HEK293 (cell line): ENCODE data around the gene BTN2A1.

Experiments used
- CTCF ChIA-PET: fragments of 350-600 bp; formaldehyde crosslinking; extraction: SDS; loops from one replicate; lab custom pipeline; 2021; ENCODE audit warnings: antibody characterized with exemption; lab: Yijun Ruan, JAX
- POLR2A ChIA-PET: fragments of 300-600 bp; formaldehyde crosslinking; extraction: SDS; loops from one replicate; lab custom pipeline; 2020; ENCODE audit warnings: antibody characterized with exemption, inconsistent platforms; lab: Yijun Ruan, JAX
- H3K27ac ChIP-seq: fragments of 200-500 bp; sonication (Bioruptor generic); 2 replicates; pipeline ENCODE4 v1.5.1; 2014; ENCODE audit warnings: low read depth, low read length, control low read depth, inconsistent platforms; ENCODE audit errors: extremely low read depth
- H3K36me3 ChIP-seq, 2 experiments: fragments of 200-500 bp in 1 of 2; sonication (Bioruptor generic) in 1 of 2; 1 replicate in 1 of 2; 2 replicates in 1 of 2; pipeline ENCODE4 v1.5.1; 2014 to 2017; ENCODE audit warnings: inconsistent platforms in 2 of 2, low read length in 2 of 2; ENCODE audit not compliant: control insufficient read depth in 2 of 2, insufficient read depth in 1 of 2
- H3K4me1 ChIP-seq: fragments of 200-500 bp; sonication (Bioruptor generic); 2 replicates; pipeline ENCODE4 v1.5.1; 2014; ENCODE audit warnings: mild to moderate bottlenecking, low read length, inconsistent platforms; ENCODE audit not compliant: control insufficient read depth, insufficient read depth
- H3K4me3 ChIP-seq: 2 replicates; pipeline ENCODE4 v1.5.1; 2011; ENCODE audit warnings: low read depth, mild to moderate bottlenecking, control low read depth, low read length, moderate library complexity
- H3K9me3 ChIP-seq: fragments of 200-500 bp; sonication (Bioruptor generic); 2 replicates; pipeline ENCODE4 v1.5.1; 2014; ENCODE audit warnings: low read depth, low read length, inconsistent platforms; ENCODE audit not compliant: control insufficient read depth, insufficient read depth
- GFI1B ChIP-seq: fragments of 450-650 bp; formaldehyde crosslinking; IDR thresholded peaks from 2 replicates; pipeline ENCODE4 v1.5.1; 2016; ENCODE audit warnings: missing biosample characterization, missing genetic modification characterization
- KLF10 ChIP-seq: fragments of 450-650 bp; IDR thresholded peaks from 2 replicates; pipeline ENCODE4 v1.5.1; 2018; ENCODE audit warnings: missing biosample characterization, mild to moderate bottlenecking, missing genetic modification characterization
- MYNN ChIP-seq: fragments of 450-650 bp; formaldehyde crosslinking; IDR thresholded peaks from 2 replicates; pipeline ENCODE4 v1.5.1; 2016; ENCODE audit warnings: missing biosample characterization, missing genetic modification characterization, borderline replicate concordance
- PRDM4 ChIP-seq: fragments of 450-650 bp; formaldehyde crosslinking; IDR thresholded peaks from 2 replicates; pipeline ENCODE4 v1.5.1; 2017; ENCODE audit warnings: missing biosample characterization, missing genetic modification characterization
- REST ChIP-seq: fragments of 450-650 bp; formaldehyde crosslinking; IDR thresholded peaks from 2 replicates; pipeline ENCODE4 v1.5.1; 2016; ENCODE audit warnings: missing biosample characterization, missing genetic modification characterization
- SETDB1 ChIP-seq: IDR thresholded peaks from one replicate; pipeline ENCODE4 v1.6.1; 2017; ENCODE audit warnings: mild to moderate bottlenecking, low read length, moderate library complexity, mixed read lengths; ENCODE audit not compliant: insufficient read length
- WT1 ChIP-seq: fragments of 450-650 bp; formaldehyde crosslinking; IDR thresholded peaks from 2 replicates; pipeline ENCODE4 v1.5.1; 2016; ENCODE audit warnings: missing biosample characterization, missing genetic modification characterization
- ZBTB10 ChIP-seq: fragments of 450-650 bp; formaldehyde crosslinking; IDR thresholded peaks from 2 replicates; pipeline ENCODE4 v1.5.1; 2016; ENCODE audit warnings: missing biosample characterization, missing genetic modification characterization
- ZFP37 ChIP-seq: fragments of 450-650 bp; formaldehyde crosslinking; IDR thresholded peaks from 2 replicates; pipeline ENCODE4 v1.5.1; 2016; ENCODE audit warnings: missing biosample characterization, missing genetic modification characterization
- ZNF121 ChIP-seq: fragments of 450-650 bp; formaldehyde crosslinking; IDR thresholded peaks from 2 replicates; pipeline ENCODE4 v1.5.1; 2016; ENCODE audit warnings: missing biosample characterization, missing genetic modification characterization
- ZNF138 ChIP-seq: fragments of 450-650 bp; formaldehyde crosslinking; IDR thresholded peaks from 2 replicates; pipeline ENCODE4 v1.5.1; 2016; ENCODE audit warnings: missing biosample characterization, missing genetic modification characterization, borderline replicate concordance
- ZNF146 ChIP-seq: fragments of 450-650 bp; formaldehyde crosslinking; IDR thresholded peaks from 2 replicates; pipeline ENCODE4 v1.5.1; 2016; ENCODE audit warnings: missing biosample characterization, missing genetic modification characterization
- ZNF155 ChIP-seq: fragments of 450-650 bp; formaldehyde crosslinking; IDR thresholded peaks from 2 replicates; pipeline ENCODE4 v1.5.1; 2016; ENCODE audit warnings: missing biosample characterization, missing genetic modification characterization
- ZNF175 ChIP-seq: fragments of 450-650 bp; formaldehyde crosslinking; IDR thresholded peaks from 2 replicates; pipeline ENCODE4 v1.5.1; 2016; ENCODE audit warnings: missing biosample characterization, missing genetic modification characterization
- ZNF248 ChIP-seq: fragments of 450-650 bp; formaldehyde crosslinking; IDR thresholded peaks from 2 replicates; pipeline ENCODE4 v1.5.1; 2017; ENCODE audit warnings: missing biosample characterization, missing genetic modification characterization
- ZNF354C ChIP-seq: fragments of 450-650 bp; formaldehyde crosslinking; IDR thresholded peaks from 2 replicates; pipeline ENCODE4 v1.5.1; 2016; ENCODE audit warnings: missing biosample characterization, missing genetic modification characterization, low read depth, borderline replicate concordance
- ZNF473 ChIP-seq: fragments of 450-650 bp; formaldehyde crosslinking; IDR thresholded peaks from 2 replicates; pipeline ENCODE4 v1.5.1; 2017; ENCODE audit warnings: missing biosample characterization, missing genetic modification characterization
- ZNF548 ChIP-seq: fragments of 450-650 bp; formaldehyde crosslinking; IDR thresholded peaks from 2 replicates; pipeline ENCODE4 v1.5.1; 2016; ENCODE audit warnings: missing biosample characterization, missing genetic modification characterization
- ZNF561 ChIP-seq: fragments of 450-650 bp; IDR thresholded peaks from 2 replicates; pipeline ENCODE4 v1.5.1; 2018; ENCODE audit warnings: missing biosample characterization, missing genetic modification characterization, borderline replicate concordance
- ZNF610 ChIP-seq: fragments of 450-650 bp; formaldehyde crosslinking; IDR thresholded peaks from 2 replicates; pipeline ENCODE4 v1.5.1; 2016; ENCODE audit warnings: missing biosample characterization, missing genetic modification characterization, borderline replicate concordance
- ZNF677 ChIP-seq: fragments of 450-650 bp; IDR thresholded peaks from 2 replicates; pipeline ENCODE4 v1.5.0; 2018; ENCODE audit warnings: missing biosample characterization, mild to moderate bottlenecking, missing genetic modification characterization, moderate library complexity
- ZNF707 ChIP-seq: fragments of 450-650 bp; formaldehyde crosslinking; IDR thresholded peaks from 2 replicates; pipeline ENCODE4 v1.5.1; 2016; ENCODE audit warnings: missing biosample characterization, missing genetic modification characterization
- ZNF843 ChIP-seq: fragments of 450-650 bp; formaldehyde crosslinking; IDR thresholded peaks from 2 replicates; pipeline ENCODE4 v1.5.1; 2016; ENCODE audit warnings: missing biosample characterization, missing genetic modification characterization
- ZSCAN5A ChIP-seq: fragments of 450-650 bp; formaldehyde crosslinking; IDR thresholded peaks from 2 replicates; pipeline ENCODE4 v1.5.1; 2016; ENCODE audit warnings: missing biosample characterization, missing genetic modification characterization

Gene BTN2A1

GRCh38 chr6:26452631-26453235 is 5.0 kb upstream of the BTN2A1 start:
- POLR2A ChIA-PET, result interaction anchor here (1.5 kb wide), 1 partner anchor 70 kb away, joined by 4 read pairs; no protein-coding TSS in a partner anchor
- TF ChIP-seq ZNF677 (tag by site-specific recombination) (no peak), ZNF121 (no peak), ZNF473 (no peak), ZNF561 (tag by site-specific recombination) (no peak), ZNF175 (tag by site-specific recombination) (no peak), ZNF707 (no peak), ZBTB10 (no peak), KLF10 (no peak)
- no peaks in the 10 kb centered on the region for H3K4me1 ChIP-seq
- no peaks in the 10 kb centered on the region for H3K9me3 ChIP-seq
- H3K36me3 ChIP-seq, result no peaks in the 10 kb centered on the region
- H3K4me3 ChIP-seq, result no peak overlapping the region
- CTCF ChIA-PET, result interaction anchor here (0.6 to 1.3 kb wide), 2 partner anchors 104 to 111 kb away, joined by 4 read pairs; no protein-coding TSS in a partner anchor
- H3K27ac ChIP-seq, result no peak overlapping the region

GRCh38 chr6:26454631-26455030 is 3.1 kb upstream of the BTN2A1 start:
- Histone ChIP-seq H3K27ac (no peak overlapping the region), H3K9me3 (no peaks in the 10 kb centered on the region), H3K4me1 (no peaks in the 10 kb centered on the region), H3K36me3 (peaks cover 0 to 7% of the 10 kb centered on the region in 2 experiments; a peak in 1 of 3 replicates), H3K4me3 (no peak overlapping the region)
- TF ChIP-seq PRDM4 (tag by site-specific recombination), result no peak
- TF ChIP-seq ZFP37 (tag by site-specific recombination), result no peak
- no peak for TF ChIP-seq SETDB1
- no peak for TF ChIP-seq ZNF155 (tag by site-specific recombination)
- no peak for TF ChIP-seq ZNF354C (tag by site-specific recombination)
- TF ChIP-seq ZSCAN5A (tag by site-specific recombination), result no peak
- TF ChIP-seq ZNF843 (tag by site-specific recombination), result no peak
- TF ChIP-seq ZNF610 (tag by site-specific recombination), result no peak
- no peak for TF ChIP-seq ZNF548 (tag by site-specific recombination)
- TF ChIP-seq ZNF146 (tag by site-specific recombination), result no peak
- no peak for TF ChIP-seq ZNF138 (tag by site-specific recombination)
- no peak for TF ChIP-seq GFI1B (tag by site-specific recombination)
- TF ChIP-seq MYNN, result no peak
- TF ChIP-seq REST (tag by site-specific recombination), result no peak
- no peak for TF ChIP-seq ZNF248
- TF ChIP-seq WT1 (tag by site-specific recombination), result no peak
- POLR2A ChIA-PET, result interaction anchor here (0.6 to 1.5 kb wide), 2 partner anchors 37 to 68 kb away, joined by 4 read pairs; no protein-coding TSS in a partner anchor
- CTCF ChIA-PET, result no interaction called here
